ENCODE measurements around the gene THRB.

Gene THRB

DNA sequence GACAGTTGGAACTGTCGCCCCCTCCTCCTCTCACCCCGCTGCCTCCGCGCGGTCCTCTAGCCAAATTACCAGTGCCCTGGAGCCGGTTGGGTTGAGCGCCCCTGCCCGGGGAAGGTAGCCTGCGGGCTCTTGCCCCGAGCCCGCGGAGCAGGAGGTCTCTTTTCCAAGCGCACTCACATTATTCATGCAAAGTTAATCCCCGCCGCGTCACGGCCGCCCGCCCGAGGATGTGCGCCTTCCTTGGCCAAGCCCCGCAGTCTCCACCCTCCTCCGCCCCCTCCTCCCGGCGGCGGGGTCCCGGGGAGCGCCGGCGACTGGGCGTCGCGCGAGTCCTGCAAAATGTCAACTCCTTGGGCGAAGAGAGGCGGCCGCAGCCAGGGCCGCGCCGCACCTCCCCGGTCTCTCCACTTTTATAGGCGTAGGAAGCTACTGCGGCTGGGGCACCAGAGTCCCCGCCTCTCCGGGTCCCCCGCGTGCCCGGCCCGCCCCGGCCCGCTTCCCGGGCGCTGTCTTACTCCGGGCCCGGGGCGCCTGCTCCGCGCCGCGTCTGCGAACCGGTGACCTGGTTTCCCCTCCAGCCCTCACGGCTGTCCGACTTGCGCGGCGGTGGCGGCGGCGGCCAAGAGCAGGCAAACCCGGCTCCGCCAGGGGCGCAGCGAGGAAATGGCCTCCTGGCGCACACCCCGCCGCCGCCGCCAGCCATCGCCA lies at the start of gene THRB:
TSS of gene THRB (minus strand) at position 233 of the 708 bp plus-strand sequence.
- no peak for DNase-seq

DNA sequence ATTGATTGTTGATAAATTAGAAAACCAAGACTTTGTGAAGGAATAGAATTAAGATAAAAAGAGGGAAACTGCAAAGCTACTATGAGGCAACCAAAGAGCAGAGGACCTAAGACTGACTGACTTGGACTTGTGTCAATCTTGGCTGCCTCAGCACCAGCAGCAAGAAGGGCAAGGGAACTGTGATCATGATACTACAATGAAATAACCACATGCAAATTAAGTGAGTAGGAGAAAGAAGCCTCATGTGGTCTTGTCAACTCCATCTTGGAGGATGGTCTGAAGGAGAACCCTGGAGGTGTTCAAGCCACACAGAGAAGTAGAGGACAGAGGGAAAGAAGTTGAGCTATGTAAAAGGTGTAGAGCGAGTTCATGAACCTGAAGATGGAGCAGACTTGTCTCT lies 47.3 kb upstream of the THRB start:
- DNase-seq: no peak

DNA sequence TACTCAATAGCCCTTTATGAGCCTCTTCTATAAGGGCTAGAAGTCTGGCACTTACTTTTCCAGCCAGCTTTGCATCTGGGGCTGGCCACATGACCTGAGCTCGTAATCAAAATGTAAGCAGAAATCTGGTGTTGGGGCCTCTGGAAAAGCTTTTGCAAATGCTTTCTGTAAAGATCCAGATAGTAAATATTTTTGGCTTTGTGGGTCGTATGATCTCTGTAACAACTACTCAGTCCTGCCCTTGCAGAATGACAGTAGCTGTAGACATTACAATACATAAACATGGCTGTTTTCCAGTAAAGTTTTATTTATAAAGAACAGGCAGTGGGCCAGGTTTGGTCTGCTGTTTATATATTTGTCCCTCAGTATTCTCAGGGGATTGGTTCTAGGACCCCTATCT lies 46.2 kb upstream of the THRB start:
- no peak for DNase-seq

DNA sequence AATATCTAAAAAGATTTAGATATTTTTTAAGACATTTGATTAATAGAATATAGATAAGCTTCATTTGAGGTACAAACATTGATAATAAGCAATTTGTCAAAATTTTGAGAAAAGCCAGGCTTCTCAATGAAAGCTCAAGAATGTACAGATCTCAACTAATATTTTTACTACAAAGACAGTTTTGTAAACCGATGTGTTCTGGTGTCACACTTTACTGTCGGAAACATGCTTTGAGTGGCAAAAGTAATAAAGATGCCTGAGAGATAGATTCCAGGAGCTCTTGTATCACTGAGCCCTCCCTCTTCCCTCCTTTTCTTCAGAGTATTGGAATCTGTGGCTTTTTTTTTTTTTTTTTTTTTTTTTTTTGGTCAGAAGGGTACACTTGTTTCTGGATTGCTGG lies 45.0 kb upstream of the THRB start:
- no peak for DNase-seq

DNA sequence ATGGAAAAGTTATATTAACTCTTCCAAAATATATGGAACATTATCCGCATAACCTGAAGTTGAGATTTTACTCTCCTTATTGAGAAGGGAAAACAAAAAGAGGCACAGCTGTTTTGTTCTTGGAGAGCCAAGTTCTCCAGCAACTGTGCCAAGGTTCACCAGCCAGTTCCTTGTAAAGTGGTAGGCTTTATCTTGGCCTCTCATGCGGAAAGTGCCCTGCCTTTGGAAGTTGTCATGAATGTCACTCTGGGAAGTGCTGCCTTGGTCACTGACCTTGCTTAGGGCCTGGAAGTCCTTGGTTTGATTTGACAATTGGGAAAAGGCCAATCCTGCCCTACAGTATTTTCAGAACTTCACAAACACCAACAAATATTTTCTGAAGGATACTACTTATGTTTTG lies 44.2 kb upstream of the THRB start:
- DNase-seq: no peak

DNA sequence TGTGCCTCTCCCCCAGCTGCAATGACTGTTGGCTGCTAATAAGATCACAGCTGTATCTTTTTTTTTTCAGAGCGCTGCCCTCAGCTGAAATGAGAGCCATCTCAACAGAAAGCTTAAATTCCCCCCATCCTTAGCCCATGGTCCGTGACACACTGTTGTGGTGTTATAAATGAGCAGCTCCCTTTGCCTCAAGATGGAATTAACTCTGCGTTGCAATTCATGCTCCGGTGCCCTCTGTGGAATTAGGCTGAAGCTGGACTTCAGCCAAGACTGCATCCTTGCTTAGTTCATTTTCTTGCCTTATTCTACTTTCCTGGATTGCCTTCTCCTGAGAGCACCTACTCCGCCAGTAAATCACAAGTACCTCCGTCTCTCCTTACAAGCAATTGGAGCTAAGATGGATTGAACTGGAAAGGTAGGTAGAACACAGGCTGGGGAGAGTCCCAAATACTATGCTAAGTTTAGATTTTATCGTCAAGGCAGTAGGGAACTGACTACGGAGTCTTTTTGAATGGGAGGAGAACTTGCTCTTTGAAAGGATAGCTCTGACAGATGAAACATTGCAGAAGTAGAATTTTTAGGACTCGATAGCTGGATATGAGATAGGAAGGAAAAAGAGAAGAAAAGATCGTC lies 39.0 kb upstream of the THRB start:
- DNase-seq: no peak

DNA sequence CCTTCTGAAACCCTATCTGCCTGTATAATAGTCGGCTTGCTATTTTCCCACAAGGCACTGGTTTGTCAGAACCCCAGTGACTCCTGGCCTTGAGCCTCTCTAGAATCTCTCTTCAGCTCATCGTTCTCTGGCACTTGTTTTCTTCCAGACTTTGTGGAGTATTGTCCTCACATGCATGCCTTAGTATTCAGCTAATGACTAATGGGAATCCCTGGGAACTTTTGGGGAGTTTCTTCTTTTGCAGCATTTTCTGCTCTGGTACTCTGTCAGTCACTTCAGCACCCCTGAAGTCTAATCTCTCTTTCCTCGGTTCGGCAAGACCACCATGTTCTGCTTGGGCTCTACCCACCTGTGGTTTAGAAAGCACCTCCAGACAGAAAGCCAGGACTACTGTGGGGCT lies 35.8 kb upstream of the THRB start:
- DNase-seq: no peak

DNA sequence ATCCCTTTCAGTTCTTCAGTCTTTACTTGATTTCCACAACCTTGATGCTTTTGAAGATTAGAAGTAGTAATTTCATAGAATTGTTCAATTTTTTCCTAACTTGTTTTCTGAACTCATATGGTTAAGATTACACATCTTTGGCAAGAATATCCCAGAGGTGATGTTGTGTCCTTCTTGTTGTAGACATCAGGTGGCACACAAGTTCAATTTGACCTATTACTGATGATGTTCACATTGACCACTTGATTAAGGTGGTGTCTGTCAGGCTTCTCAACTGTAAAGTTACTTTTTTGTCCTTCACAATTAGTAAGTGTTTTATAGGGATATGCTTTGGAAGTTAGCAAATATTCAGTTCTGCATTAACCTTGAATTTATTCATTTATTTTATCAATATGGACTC lies 34.6 kb upstream of the THRB start:
- DNase-seq: no peak

DNA sequence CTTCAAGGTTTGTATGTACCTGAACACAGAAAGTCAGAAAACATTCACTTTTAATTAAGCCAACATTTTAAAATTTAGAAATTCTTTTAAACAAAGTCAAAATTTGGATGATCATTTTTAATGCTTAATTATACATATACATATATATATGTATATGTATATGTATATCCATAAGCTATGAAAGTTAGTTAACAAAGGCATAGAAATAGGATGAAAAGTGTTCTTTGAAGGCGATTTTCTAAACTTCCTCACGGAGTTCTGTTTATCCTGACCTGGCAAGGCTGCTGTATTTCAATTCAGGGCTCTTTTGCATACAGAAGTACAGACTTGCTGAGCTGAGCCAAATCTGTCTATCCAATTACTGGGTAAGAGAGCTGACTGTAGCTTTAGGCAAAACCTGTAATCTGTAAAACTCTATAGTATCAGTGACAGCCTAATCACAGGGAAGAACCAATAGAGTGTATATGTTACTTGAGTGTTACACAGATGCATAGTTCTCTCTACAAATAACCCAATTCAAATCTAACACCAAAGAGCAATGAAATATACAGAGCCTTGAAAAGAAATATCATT lies 32.1 kb upstream of the THRB start:
- no peak for DNase-seq

DNA sequence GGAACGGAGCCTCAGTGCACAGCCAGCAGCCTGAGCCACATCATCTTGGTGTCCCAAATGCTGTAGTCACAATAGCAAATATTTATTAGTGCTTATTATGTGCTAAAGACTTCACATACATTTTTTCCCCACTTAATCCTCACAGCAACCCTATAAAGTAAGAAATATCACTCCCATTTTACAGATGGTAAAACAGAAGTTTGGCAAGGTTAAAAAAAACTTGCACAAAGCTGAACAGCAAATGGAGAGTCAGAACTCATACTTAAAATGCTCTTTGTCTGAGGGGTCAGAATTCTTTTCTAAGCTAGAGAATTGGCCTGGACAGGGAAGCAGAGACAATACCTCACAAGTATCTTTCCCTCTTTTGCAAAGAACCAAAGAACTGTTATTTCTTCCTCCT lies 30.9 kb upstream of the THRB start:
- DNase-seq: no peak

DNA sequence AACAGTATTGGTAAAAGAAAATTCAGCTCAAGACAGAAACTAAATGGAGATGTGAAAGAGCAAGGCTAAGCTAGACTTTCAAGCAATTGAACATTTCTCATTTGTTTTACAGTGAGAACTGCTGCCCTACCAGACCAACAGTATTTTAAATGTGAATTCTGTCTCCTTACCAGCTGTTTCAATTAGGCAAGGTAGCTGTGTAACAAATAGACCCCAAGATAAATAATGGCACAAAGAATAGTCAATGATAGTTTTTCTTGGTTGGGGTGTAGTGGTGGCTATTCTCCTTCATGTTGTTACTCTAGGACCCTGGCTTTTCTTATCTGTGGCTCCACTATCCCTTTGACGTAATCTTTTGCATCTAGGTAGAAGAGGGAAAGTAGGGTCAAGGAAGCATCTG lies 30.4 kb upstream of the THRB start:
- no peak for DNase-seq

DNA sequence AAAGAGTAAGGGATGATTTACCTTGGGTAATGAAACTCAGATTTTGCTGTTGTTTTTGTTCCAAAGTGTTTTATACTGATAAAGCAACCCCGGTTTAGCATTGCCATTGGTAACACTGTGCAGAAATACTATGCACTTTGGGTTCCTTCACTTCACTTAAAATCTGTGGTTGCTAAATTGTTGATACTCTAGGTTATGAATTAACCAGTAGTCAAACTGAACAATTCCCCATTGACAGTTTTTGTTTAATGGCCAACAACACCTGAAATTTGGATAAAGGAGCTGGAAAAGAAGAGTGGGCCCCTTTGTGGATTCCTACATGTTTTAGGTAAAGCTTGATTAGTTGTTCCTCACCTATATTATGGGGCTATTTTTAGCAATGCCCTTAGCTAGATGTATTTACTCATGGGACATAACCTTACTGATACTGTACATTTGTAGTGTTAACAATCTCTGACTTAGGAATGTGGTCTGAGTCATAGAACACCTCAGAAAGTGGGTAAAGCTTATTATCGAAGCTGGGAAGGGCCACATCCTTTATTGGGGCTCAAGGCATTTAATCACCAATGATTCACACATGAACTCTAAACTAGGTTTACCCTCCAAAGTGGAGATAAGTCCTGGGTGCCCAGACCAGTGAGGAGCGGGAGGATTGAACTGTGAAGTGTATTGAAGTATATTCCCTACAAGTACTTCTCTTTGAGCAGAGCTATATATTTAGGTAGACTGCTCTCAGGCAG lies 29.5 kb upstream of the THRB start:
- no peak for DNase-seq

DNA sequence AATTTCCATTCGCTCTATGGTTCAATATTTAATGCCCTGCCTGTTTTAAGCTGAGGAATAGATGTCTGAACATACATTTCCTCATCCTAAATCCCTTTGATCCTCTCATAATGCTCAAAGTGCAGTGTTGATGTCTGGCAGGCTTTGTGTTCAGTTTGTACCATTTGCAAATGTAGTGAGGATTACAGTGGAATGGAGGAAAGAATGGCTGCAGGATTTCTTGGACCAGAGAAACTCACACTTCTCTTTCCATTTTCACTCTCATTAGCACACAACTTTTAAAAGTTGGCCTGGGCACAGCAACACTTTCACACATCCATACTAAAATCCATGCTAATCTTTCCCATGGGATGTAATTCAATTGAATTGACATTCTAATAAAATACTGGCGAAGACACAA lies 28.6 kb upstream of the THRB start:
- DNase-seq: no peak

DNA sequence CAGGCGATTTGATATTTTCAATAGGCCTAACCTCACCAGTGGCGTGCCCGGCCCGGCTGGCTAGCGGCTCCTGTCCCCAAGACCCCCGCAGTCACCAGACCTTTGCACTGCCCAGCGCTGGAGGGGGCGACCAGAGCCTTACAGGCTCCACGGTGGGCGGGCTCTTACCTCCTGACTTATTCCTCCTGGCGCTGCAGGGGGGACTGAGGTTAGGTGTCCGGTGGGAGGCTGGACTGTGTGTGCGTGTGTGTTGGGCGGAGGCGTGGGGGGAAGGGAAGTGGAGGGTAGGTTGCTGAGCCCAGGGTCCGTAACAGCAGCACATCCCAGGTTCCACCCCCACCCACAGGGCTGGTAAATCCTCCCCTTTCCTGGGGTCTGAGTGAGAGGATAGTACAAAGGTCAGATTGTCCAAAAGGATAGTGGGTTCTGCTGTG lies 27.5 kb upstream of the THRB start:
- no peak for DNase-seq

DNA sequence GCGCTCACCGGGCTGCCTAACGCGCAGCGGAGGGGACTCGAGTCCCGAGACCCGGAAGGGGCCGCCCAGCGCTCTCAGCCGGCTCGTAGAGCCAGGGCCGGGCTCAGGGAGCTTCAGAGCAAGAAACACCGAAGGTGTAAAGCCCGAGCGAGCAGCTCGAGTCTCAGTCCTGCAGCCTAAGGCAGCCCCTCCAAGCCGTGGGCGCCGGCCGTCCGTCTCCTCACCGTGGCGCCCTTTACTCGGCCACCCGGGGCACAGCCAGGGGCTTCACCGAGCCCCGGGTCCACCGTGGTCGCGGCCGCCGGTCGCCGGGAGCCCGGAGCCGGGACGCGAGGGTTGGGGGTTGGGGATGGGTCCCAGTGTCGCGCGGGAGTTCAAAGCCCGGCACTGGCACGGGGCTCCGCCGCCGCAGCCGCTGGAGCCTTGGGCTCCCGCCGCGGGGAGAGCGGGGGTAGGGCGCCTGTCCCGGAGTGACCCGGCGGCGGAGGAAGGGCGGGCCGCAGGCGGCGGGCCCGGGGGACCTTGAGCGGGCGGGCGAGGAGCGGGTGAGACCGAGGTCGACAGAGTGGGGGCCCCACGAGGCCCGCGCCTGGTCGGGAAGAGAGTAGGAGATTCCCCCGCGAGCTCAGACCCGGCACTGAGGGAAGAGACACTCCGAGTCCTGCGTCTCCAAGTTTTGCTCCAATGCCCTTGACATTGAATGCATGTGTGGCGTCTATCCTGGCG lies 26.9 kb upstream of the THRB start:
- no peak for DNase-seq

DNA sequence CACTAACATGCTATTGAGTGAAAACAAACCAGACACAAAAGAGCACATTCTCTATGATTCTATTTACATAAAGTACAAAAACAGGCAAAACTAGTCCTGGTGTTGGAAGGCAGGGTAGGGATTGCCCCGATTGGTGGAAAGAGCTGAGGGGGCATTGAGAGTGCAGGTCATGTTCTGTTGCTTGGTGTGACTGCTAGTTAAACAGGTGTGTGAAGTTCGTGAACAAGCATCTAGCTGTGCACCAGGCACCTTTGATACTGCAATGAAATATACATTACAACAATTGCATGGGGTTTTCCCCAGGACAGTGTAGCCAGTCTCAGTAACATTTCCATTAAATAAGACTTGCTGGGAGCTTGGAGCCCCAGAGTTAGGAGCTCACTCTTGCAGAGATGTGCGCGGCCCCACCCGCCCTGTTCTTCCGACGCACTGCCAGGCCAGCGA lies 26.3 kb upstream of the THRB start:
- DNase-seq: no peak

DNA sequence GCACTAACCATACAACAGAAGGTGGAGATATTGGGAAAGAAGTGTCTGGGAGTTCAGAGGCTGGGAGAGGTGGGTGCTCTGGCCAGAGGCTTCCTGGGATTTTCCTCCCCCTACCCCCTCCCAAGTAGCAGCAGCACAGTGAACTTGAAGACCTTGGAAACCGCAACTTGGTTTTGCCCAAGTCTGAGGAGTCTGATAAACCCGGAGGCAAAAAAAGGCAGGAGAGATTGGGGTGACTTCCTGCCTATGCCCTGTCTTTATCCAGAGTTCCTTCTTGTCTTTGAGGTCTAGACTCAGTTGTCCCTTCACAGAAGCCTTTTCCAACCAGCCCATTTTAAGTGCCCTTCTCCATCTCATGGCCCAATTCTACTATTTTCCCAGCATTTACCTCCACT lies 25.4 kb upstream of the THRB start:
- DNase-seq: no peak

DNA sequence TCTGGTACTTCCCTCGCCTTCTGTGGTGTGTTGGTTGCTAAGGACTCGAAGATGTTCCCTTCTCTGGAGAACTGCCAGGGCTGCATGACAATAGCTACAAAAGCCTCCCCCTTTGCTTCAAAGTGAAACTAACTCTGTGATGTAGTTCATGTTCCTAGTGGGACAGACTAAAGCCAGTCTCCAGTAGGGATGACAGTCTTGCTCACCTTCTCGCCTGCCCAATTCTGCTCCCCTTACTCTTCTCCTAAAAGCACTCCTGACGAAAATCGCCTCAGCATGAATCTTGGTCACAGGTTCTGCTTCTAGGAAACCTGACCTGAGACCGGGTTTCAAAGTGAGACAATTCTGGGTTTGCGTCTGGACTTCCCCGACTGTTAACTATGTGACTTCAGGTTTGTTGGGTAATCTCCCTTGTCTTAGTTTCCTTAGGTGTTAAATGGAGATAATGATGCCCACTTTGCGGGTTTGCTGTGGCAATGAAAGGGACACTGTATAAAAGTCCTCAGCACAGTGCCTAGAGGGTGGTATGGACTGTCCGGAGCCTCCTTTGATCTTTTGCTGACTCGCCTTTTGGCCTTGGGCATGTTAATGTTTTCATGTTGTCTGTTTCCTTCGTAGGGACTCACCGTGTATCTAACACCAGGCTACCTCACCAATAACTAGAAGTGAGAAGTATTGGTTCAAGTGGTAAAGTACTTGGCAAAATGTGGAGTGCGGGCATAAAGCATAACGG lies 24.9 kb upstream of the THRB start:
- DNase-seq: no peak

DNA sequence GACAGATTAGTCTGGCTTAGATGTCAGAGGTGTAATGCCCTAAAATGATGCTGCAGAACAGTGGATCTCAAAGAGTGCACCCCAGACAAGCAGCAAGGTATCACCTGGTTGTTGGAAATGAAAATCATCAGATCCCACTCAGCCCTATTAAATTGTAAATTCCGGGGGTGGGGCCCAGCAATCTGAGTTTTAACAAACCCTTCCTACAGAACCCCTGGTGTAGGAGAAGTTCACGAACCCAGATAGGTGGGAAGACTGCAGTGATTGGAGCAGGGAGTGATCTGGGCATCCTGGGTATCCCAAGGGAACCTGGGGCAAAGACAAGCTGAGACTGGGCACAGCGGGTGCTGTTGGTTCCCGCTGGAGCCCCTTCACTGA lies 24.3 kb upstream of the THRB start:
- DNase-seq: no peak

DNA sequence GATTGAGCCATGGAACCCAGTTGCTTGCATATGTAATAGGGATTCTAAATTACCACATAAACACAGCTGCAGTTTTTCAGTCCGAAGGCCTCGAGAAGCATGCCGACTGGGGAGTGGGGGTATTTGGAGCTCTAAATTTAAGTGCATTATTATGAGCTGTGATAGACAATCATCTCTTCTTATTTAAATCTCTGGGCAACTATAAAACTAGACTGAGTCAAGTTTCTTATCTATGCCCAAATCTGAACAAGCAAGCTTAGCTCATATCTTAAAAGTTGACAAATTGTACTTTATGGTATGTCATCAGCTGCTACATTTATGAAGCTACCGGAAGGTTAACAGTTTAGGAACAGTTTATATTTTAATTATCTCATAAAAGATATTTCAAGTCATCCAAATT lies 19.5 kb upstream of the THRB start:
- DNase-seq: no peak

DNA sequence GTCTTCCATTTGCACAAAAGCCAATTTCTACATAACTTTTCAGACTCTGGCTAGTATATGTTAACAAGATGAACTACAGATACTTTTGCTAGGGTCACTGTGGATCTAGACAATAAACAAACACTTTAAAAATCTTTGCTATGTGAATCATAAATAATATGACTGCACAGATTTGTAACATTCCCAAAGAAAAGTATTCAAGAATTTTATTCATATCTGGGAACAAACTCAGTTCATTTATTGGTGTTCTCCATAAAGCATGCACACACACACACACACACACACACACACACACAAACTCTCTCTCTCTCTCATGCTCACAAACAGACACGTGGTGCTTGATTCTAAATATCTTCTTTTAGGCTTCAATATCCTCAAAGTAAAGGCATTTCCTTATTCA lies 18.8 kb upstream of the THRB start:
- no peak for DNase-seq

DNA sequence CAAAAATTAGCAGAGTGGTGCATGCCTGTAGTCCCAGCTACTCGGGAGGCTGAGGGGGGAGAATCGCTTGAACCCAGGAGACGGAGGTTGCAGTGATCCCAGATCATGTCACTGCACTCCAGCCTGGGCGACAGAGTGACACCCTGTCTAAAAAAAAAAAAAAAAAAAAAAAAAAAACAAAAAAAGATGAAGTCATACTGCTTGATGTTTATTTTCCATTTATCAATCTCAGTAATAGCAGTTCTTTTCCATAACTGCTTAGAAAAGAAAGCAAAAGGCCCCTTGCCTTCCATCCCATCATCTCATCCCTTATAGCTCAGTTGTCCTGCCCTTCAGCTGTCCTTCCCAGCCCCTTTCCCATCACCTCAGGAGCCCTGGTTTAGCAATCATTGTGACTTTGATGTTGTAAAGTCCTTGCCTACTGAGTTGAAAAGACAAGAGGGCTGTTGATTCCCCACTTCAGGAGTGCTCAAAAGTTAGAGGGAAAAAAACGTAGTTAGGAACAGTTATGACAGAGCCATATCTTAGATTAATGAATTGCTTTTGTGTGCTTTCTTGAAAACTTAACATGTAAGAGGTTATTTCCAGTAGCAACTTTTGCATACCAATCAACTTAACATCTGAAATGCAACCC lies 18.0 kb upstream of the THRB start:
- no peak for DNase-seq

Measured in stimulated activated CD4-positive, alpha-beta T cell treated with anti-CD3 and anti-CD28 coated beads, Interleukin-12 subunit alpha, Interleukin-12 subunit beta, amount 100 ng/mL, for 4 hours (primary cell).